WERI-Rb-1 (cell line): ENCODE measurements around the gene S100A6.

ENCODE experiments used
- DNase-seq: peaks from one replicate; pipeline ENCODE4 v3.0.0-alpha.2; 2020
- H3K27ac ChIP-seq: fragments of 250-450 bp; sonication (Bioruptor Pico); 2 replicates; pipeline ENCODE4 v1.5.1; 2020; ENCODE audit warnings: mild to moderate bottlenecking, moderate library complexity
- H3K27me3 ChIP-seq: fragments of 250-450 bp; sonication (Bioruptor Pico); 2 replicates; pipeline ENCODE4 v1.5.1; 2021; ENCODE audit warnings: mild to moderate bottlenecking, low read depth, moderate library complexity; ENCODE audit not compliant: insufficient read depth, severe bottlenecking
- H3K36me3 ChIP-seq: fragments of 250-450 bp; sonication (Bioruptor Pico); 2 replicates; pipeline ENCODE4 v1.5.1; 2020; ENCODE audit warnings: mild to moderate bottlenecking, moderate library complexity
- H3K4me3 ChIP-seq: 2 replicates; pipeline ENCODE4 v1.5.1; 2011; ENCODE audit warnings: low read depth, mild to moderate bottlenecking, control low read depth, low read length
- H3K9me3 ChIP-seq: fragments of 250-450 bp; sonication (Bioruptor Pico); 2 replicates; pipeline ENCODE4 v1.5.1; 2021; ENCODE audit warnings: mild to moderate bottlenecking, moderate library complexity; ENCODE audit not compliant: severe bottlenecking
- TF ChIP-seq, protein P1 (sequence below): IDR thresholded peaks from 2 replicates; pipeline ENCODE4 v1.5.1; 2011; ENCODE audit warnings: low read depth, mild to moderate bottlenecking, control low read depth, inconsistent platforms, low read length

Gene S100A6

DNA sequence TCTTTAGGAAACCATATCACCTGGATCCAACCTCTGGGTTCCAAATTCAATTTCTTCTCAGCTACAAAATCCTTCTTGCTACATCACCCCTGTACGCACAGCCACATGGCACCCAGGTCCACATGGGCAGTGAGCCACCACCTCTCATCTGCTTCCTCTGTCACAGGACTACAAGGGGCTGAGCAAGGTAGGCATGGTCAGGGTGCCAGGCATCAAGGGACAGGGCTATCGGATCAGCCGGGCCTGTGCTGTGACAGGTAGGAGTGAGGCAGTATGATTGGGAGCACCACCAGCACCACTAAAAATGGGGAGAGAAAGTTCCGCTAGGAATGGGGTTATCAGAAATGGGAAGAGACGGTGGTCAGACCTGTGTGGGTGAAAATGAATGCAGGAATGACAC is 29.4 kb downstream of the S100A6 start:
- H3K4me3 ChIP-seq: no peak overlapping the region
- no peaks in the 10 kb centered on the region for H3K9me3 ChIP-seq
- DNase-seq: no peak
- H3K27ac ChIP-seq: no peak overlapping the region
- H3K36me3 ChIP-seq: no peaks in the 10 kb centered on the region
- TF ChIP-seq, protein P1, sequence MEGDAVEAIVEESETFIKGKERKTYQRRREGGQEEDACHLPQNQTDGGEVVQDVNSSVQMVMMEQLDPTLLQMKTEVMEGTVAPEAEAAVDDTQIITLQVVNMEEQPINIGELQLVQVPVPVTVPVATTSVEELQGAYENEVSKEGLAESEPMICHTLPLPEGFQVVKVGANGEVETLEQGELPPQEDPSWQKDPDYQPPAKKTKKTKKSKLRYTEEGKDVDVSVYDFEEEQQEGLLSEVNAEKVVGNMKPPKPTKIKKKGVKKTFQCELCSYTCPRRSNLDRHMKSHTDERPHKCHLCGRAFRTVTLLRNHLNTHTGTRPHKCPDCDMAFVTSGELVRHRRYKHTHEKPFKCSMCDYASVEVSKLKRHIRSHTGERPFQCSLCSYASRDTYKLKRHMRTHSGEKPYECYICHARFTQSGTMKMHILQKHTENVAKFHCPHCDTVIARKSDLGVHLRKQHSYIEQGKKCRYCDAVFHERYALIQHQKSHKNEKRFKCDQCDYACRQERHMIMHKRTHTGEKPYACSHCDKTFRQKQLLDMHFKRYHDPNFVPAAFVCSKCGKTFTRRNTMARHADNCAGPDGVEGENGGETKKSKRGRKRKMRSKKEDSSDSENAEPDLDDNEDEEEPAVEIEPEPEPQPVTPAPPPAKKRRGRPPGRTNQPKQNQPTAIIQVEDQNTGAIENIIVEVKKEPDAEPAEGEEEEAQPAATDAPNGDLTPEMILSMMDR: no peak
- H3K27me3 ChIP-seq: no peaks in the 10 kb centered on the region

DNA sequence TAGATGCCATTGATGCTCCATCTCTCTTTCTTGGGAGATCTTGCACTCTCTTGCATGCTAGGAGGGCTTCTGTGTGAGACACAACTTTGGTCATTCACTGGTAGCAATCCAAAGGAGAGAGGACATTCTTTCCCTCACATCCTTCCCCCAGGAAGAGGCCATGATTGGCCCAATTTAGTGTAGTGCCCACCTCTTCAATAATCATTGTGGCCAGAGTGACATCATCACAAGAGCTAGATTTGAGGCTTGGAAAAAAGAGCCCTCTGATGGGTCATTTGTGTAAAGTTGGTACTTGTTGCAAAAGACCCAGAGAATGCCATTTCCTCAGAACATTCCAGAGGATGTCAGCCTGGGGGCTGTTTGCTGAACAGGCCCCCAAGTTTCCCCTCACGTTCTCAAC is 30.2 kb downstream of the S100A6 start:
- H3K27ac ChIP-seq: no peak overlapping the region
- no peaks in the 10 kb centered on the region for H3K9me3 ChIP-seq
- H3K27me3 ChIP-seq: no peaks in the 10 kb centered on the region
- H3K4me3 ChIP-seq: no peak overlapping the region
- TF ChIP-seq, protein P1: no peak
- no peaks in the 10 kb centered on the region for H3K36me3 ChIP-seq
- peak; percentile 3 for DNase-seq

DNA sequence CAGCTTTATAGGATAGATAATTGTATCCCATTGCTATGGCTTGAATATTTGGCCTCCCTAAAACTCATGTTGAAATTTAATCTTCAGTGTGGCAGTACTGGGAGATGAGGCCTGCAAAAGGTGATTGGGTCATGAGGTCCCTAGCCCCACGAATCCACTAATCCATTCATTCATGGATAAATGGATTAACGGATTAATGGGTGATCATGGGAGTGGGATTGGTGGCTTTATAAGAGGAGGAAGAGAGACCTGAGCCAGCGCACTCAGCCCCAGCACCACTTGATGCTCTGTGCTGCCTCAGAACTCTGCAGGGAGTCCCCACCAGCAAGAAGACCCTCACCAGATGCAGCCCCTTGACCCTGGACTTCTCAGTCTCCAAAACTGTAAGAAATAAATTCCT is 32.0 kb downstream of the S100A6 start:
- no peaks in the 10 kb centered on the region for H3K36me3 ChIP-seq
- H3K4me3 ChIP-seq: no peak overlapping the region
- no peak overlapping the region for H3K27ac ChIP-seq
- no peaks in the 10 kb centered on the region for H3K27me3 ChIP-seq
- TF ChIP-seq, protein P1: no peak
- peak; percentile 77 for DNase-seq
- H3K9me3 ChIP-seq: no peaks in the 10 kb centered on the region

DNA sequence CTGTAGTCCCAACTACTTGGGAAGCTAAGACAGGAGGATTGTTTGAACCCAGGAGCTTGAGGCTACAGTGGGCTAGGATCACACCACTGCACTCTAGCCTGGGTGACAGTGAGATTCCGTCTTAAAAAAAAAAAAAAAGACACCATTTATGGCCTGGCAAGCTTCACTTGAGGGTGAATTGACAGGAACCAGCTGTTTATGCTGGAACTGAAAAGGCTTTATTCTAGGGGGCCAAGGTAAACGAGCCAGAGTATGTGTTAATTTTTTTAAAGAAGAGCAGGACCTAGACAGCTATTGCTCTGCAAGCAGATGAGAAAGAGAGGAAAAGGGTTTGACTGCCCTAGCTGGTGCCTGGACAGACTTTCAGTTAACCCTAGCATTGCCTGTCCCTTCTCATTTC is 37.0 kb downstream of the S100A6 start:
- Histone ChIP-seq H3K36me3 (no peaks in the 10 kb centered on the region), H3K9me3 (no peaks in the 10 kb centered on the region), H3K27me3 (no peaks in the 10 kb centered on the region), H3K27ac (no peak overlapping the region), H3K4me3 (no peak overlapping the region)
- TF ChIP-seq, protein P1: no peak
- no peak for DNase-seq

DNA sequence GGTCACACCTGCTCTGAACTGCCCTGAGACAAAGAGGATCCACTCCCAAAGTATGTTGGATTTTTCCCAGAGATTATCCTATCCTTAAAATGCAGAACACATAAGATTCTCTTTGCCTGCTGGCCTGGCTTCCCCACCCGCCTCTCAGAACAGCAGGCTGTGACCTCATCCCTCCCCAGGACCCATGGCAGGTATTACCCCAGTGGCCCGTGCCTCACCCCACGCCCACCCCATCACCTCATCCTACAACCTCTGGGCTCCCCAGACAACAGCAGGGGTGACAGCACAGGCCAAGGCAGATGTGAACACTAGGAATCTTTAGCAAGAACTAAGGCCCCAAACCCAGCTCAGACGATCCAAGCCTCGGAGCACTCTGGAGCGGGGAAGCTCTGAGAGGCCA is 40.3 kb downstream of the S100A6 start:
- H3K27ac ChIP-seq: no peak overlapping the region
- no peaks in the 10 kb centered on the region for H3K36me3 ChIP-seq
- H3K4me3 ChIP-seq: no peak overlapping the region
- TF ChIP-seq, protein P1: no peak
- DNase-seq: no peak
- no peaks in the 10 kb centered on the region for H3K27me3 ChIP-seq
- no peaks in the 10 kb centered on the region for H3K9me3 ChIP-seq

DNA sequence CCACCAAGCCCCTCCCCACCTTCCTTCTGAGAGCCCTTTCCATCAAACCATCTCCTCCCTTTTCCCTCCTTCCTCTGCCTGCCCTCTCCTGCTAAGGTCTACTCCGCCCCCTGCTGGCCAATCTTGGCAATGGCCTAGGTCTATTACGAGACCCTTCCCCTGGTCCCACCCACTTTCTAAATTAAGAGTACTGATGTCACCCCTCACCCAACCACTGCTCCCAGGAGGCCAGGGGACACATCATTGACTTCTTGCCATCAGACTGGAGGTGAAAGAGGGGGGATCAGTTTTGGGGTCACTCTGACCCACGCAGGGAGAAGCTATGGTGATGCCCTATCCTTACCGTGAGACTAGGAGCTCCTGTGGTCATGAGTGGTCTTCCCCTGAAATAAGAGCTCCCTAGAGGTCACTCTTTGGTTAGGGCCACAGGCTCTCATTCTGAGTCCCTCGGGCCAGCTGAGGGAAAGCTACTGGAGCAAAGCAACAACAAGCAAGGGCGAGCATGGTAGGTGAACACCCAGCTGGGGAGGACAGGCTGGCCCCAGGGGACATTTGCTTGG is 40.7 kb downstream of the S100A6 start:
- Histone ChIP-seq H3K27me3 (no peaks in the 10 kb centered on the region), H3K4me3 (no peak overlapping the region), H3K27ac (no peak overlapping the region), H3K36me3 (no peaks in the 10 kb centered on the region), H3K9me3 (no peaks in the 10 kb centered on the region)
- TF ChIP-seq, protein P1: peak; percentile 96
- DNase-seq: peak; percentile 99
